Suppressor macrophage treated with lipopolysaccharide for 4 hours (primary cell): ENCODE measurements around the gene EMP1.
A peak's percentile ranks its signal among the peaks of the same experiment; 100 is the strongest.

Experiments used
- DNase-seq: peaks from one replicate; pipeline ENCODE4 v3.0.0-alpha.2; 2020

The EMP1 gene

GRCh38 chr12:13196130-13196921 is at the start of gene EMP1:
TSS of gene EMP1 (plus strand) at chr12:13196726. CDS start at chr12:13211511, 14,785 bp downstream.
- DNase-seq: peak; percentile 95

GRCh38 chr12:13147688-13148484 is 48.6 kb upstream of the EMP1 start:
- DNase-seq: no peak

GRCh38 chr12:13148485-13148847 is 48.1 kb upstream of the EMP1 start:
- no peak for DNase-seq

GRCh38 chr12:13149411-13149810 is 47.1 kb upstream of the EMP1 start:
- DNase-seq: no peak

- no peak for DNase-seq
Observed at GRCh38 chr12:13152281-13152680, 44.2 kb upstream of the EMP1 start.

GRCh38 chr12:13152756-13153155 is 43.8 kb upstream of the EMP1 start:
- no peak for DNase-seq

- DNase-seq: no peak
Observed at GRCh38 chr12:13153180-13153579, 43.3 kb upstream of the EMP1 start.

- peak; percentile 88 for DNase-seq
Observed at GRCh38 chr12:13154027-13154538, 42.4 kb upstream of the EMP1 start.

- DNase-seq: no peak
Observed at GRCh38 chr12:13154831-13155230, 41.7 kb upstream of the EMP1 start.

GRCh38 chr12:13156277-13156676 is 40.2 kb upstream of the EMP1 start:
- DNase-seq: no peak

- DNase-seq: no peak
Observed at GRCh38 chr12:13161172-13161571, 35.4 kb upstream of the EMP1 start.

GRCh38 chr12:13162904-13163303 is 33.6 kb upstream of the EMP1 start:
- no peak for DNase-seq

- DNase-seq: no peak
Observed at GRCh38 chr12:13163868-13164635, 32.5 kb upstream of the EMP1 start.

GRCh38 chr12:13164921-13165616 is 31.5 kb upstream of the EMP1 start:
- no peak for DNase-seq

- DNase-seq: peak; percentile 71
Observed at GRCh38 chr12:13165617-13166041, 30.9 kb upstream of the EMP1 start.

GRCh38 chr12:13167226-13167625 is 29.3 kb upstream of the EMP1 start:
- DNase-seq: no peak

- no peak for DNase-seq
Observed at GRCh38 chr12:13167906-13168305, 28.6 kb upstream of the EMP1 start.

GRCh38 chr12:13169272-13169671 is 27.3 kb upstream of the EMP1 start:
- peak; percentile 36 for DNase-seq

- DNase-seq: no peak
Observed at GRCh38 chr12:13170892-13171490, 25.5 kb upstream of the EMP1 start.

GRCh38 chr12:13171921-13172859 is 24.3 kb upstream of the EMP1 start:
- DNase-seq: no peak
